HG03175 (cell line): ENCODE data around the gene SELENOO.
A peak's percentile ranks its signal among the peaks of the same experiment; 100 is the strongest.
"Not testable (repeated sequence)": the region's sequence is repeated elsewhere in the genome, so short reads cannot be mapped to it uniquely, and the experiment has no call there.

Experiments used
- ATAC-seq: cut with Tn5 transposase; IDR thresholded peaks from one replicate; pipeline ENCODE4 v1.9.1; 2021; ENCODE audit warnings: mild to moderate bottlenecking, moderate library complexity; ENCODE audit not compliant: unreplicated experiment

SELENOO gene

DNA sequence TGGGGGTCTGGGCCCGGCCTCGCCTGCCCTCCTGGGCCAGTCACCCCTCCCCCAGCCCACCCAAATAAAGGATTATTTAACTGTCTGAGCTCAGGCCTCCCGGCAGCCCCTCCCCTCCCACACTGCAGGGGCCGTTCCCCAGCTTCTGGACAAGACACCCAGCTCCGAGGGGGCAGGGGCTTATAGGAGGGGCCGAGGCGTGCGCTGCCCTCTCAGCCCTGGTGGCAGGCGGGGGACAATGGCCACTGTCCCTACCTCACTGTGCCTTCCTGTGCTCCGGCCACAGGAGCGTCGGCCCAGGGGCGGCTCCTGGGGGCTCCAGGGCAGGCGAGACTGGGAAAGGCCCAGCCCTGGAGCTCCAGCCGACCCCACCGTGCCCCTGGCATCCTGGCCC, 2.2 kb upstream of the SELENOO start:
- ATAC-seq: no peak

DNA sequence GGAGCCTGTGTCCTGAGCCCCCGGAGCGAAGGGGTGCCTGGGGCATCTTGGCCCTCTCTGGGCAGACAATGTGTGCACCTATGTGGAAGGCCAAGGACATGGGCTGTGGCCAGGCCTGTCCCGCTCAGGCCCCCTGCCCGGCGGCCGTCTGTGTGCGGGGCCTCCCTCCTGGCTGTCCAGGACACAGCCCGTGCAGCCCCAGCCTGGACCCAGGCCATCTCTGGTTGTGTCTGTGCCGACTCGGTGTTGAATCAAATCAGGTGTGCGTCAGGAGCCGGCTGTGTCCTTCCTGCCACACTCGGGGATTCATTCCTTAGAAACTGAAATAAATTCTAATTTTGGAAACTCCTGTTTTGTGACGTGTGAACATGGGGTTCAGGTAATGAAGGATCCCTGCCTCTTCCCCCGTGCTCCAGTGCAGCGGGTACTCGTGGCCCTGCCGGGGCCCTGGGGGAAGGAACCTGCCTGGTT, 1.5 kb upstream of the SELENOO start:
- no peak for ATAC-seq

DNA sequence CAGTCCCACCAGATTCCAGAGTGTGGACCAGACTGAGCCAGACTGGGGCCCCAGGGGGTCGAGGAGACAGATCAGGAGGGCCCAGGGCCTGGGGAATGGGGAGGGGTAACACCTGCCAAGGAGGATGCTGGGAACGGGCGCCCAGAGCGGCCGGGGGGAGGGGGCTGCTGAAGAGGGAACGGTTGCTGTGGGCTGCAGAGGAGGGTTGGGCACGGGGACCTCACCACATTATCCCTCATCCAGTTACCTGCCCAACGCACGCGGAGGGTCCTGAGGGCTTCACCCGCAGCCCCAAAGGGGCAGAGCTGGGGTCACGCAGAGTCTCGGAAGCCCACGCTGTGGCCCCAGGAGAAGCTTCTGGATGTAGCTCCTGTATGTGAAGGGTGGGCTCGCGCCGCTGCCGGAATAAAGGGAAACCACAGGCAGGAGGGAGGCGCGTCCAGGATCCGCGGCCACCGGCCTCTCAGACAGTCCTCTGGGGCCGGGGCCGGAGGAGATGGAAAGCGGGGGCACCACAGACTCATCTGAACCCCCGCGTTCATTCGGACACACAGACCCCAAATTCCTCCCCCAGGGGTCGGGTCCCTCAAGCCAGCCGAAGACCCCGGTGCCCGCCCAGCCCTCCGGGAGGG, 866 bp upstream of the SELENOO start:
- no peak for ATAC-seq

DNA sequence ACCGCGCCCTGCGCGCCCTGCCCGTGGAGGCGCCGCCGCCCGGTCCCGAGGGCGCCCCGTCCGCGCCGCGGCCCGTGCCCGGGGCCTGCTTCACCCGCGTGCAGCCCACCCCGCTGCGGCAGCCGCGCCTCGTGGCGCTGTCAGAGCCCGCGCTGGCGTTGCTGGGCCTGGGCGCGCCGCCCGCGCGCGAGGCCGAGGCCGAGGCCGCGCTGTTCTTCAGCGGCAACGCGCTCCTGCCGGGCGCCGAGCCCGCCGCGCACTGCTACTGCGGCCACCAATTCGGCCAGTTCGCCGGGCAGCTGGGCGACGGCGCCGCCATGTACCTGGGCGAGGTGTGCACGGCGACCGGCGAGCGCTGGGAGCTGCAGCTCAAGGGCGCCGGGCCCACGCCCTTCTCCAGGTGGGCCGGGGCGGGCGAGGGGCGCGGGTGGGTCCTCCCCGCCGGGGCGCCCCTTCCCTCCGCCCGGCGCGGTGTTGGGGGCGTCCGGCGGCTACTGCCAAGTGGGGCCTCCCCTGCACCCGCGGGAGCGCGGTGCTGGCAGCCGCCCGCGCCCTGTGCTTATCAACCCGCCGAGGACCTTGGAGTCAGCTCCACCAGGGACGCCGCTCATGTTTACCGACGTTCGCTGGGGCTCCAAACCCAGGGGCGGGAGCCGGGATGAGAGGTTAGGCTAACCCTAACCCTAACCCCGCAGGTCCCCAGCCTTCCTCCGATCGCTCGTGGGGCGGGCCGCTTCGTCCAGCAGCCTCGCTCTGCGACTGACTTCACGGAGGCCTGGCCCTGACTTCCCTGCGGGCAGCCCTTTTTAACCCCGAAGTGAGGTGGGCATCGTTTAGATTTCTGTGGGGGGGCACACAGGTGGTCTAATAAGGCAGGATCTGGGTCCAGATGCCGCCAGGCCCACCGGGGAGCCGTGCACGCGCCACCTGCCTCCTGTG, 649 bp downstream of the SELENOO start:
- ATAC-seq: peak; percentile 16

DNA sequence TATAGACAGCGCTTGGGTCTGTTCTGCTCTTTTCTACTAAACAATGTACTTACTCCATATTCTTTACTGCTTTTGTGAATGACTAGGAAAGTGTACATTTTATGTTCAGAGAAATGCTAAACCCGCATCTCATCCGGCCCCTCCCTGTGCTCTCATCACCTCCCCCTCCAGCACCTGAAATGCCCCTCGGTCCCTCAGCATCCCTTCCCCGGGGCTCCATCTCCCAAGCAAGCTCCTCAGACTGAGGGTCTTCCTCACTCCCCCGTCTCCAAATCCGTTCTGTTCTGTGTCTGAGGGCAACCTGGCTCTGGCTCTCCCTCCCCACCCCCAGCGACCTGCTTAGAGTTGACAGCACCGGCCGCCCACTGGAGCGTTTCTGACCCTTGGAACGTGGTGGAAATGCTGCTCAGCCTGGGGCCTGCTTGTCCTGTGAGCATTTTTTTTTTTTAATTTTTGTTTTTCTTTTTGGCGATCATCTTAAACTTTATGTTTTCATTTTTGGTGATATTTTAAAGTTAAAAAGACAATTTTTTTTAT, 1.4 kb downstream of the SELENOO start:
- no peak for ATAC-seq

DNA sequence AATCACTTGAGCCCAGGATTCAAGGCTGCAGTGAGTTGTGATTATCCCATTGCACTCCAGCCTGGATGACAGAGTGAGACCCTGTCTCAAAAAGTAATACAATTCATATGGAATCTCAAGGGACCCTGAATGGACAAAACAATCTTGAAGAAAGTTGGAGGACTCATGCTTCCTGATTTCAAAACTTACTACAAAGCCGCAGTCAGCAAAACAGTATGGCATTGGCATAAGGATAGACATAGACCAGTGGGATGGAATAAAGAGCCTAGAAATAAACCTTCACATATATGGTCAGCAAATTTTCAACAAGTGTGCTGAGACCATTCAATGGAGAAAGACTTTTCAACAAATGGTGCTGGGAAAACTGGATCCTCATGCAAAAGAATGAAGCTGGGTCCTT, 2.5 kb downstream of the SELENOO start:
- ATAC-seq: no peak

DNA sequence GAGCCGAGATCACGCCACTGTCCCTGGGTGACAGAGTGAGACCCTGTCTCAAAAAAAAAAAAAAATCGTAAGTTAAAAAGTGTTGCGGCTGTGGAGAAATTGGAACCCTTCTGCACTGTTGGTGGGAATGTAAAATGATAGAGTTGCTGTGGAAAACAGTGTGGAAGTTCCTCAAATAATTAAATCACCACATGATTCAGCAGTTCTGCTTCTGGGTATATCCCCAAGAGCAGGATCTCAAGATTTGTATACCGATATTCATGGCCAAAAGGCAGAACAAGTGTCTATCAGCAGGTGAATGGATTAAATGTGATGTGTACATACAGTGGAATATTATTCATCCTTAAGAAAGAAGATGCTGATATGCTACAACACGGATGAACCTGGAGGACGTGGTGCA, 3.8 kb downstream of the SELENOO start:
- no peak for ATAC-seq

DNA sequence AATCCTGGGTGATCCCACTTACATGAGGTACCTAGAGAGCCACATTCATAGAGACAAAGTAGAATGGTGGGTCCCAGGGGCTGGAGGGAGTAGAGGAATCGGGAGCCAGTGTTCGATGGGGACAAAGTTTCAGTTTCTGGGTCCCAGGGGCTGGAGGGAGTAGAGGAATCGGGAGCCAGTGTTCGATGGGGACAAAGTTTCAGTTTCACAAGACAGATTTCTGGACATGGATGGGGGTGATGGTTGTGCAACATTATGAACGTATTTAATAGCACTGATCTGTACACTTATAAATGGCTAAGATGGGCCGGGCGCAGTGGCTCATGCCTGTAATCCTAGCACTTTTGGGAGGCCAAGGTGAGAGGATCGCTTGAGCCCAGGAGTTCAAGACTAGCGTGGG, 4.2 kb downstream of the SELENOO start:
- ATAC-seq: not testable (repeated sequence)

DNA sequence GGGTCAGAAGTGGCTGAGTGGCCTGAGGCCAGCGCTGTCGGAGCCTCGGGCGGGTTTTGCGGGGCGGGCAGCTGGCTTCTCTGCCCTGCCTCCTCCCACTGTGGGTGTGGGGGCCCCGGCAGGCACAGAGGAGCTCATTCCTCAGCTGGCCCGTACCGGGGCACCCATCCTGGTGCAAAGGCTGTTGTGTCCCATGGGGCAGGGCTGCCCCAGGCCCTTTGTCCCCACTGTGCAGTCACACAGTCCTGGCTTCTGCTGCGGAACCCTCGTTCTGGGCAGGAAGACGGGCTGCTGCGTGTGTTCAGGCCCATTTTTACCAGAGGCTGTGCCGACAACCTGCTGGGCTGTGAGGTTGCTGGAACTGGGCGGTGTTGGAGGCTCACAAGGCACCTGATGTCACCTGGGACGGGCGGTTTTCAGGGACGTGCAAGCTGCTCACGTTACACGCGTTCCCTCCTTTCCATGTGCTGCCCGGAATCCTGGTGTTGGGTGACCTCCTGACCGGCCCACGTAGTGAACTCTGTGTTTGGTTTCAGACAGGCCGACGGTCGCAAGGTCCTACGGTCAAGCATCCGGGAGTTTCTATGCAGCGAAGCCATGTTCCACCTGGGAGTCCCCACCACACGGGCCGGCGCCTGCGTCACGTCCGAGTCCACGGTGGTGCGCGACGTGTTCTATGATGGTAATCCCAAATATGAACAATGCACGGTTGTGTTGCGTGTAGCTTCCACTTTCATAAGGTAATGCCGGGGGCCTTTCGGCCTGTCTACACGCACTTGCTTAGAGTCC, 5.2 kb downstream of the SELENOO start:
- no peak for ATAC-seq

DNA sequence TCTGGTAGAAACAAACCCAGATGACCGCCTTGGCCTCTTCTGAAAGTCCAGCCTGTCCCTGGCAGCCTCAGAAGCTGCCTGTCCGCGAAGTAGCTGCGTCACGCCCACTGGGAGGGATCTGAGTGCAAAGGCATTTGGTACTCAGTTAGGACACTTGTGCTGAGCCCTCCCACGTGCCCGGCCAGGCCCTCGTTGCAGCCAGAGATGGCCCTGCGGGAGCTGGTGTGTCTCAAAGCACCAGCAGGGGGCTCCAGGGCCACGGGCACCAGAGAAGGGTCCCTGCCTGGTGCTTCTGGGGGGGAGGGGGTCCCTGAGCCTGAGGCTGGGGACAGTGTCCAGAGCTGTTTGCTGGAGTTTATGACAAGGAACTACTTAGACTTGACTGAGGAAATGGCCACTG, 5.8 kb downstream of the SELENOO start:
- no peak for ATAC-seq

DNA sequence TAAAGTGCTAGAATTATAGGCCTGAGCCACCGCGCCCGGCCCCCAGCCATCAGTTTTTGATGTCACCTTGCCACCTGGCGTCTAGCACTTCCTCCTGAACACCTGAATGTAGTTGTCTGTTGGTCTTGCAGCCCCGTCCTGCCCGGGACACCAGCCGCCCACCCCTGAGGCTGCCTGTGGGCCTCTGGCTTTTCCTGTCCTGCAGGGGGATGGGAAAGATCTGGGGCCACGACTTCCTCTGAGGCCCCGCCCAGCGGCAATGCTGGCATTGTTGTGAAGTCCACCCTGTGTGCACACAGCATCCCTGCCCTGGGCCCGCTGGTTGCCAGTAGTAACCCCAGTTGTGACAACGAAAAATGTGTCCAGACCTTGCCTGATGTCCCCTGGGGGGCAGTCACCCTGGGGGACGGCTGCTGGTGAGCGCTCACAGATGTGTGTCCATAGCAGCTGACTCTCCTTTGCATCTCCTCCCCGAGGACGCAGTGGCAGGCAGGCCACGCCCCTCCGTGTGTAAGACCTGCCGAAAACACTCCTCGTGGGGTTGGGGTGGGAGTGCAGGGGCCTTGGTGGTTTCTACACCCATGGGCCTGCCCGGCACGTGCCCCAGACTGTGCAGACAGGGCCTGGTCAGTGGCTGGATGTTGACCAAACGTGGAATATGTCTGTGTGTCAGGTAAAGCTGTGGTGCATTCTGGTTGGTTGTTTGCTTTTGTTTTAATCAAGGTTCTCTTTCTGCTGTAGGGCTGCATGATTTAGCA, 6.8 kb downstream of the SELENOO start:
- no peak for ATAC-seq

DNA sequence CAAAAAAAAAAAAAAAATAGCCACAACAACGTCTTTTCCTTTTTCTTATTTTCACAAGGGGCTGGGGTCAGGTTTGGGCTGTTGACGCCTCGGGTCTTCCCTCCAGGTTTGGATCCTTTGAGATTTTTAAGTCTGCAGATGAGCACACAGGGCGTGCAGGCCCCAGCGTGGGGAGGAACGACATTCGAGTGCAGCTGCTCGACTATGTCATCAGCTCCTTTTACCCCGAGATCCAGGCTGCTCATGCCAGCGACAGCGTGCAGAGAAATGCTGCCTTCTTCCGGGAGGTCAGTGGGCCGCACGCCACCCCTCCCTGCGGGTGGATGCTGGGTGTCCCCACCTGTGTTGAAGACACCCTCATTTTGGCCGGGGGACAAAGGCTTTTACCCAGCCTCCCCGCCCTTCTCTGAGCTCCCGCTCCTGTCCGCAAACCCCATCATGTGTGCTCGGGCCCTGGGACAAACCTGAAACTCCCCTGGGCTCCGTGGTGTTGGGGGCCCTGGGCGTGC, 7.7 kb downstream of the SELENOO start:
- no peak for ATAC-seq

DNA sequence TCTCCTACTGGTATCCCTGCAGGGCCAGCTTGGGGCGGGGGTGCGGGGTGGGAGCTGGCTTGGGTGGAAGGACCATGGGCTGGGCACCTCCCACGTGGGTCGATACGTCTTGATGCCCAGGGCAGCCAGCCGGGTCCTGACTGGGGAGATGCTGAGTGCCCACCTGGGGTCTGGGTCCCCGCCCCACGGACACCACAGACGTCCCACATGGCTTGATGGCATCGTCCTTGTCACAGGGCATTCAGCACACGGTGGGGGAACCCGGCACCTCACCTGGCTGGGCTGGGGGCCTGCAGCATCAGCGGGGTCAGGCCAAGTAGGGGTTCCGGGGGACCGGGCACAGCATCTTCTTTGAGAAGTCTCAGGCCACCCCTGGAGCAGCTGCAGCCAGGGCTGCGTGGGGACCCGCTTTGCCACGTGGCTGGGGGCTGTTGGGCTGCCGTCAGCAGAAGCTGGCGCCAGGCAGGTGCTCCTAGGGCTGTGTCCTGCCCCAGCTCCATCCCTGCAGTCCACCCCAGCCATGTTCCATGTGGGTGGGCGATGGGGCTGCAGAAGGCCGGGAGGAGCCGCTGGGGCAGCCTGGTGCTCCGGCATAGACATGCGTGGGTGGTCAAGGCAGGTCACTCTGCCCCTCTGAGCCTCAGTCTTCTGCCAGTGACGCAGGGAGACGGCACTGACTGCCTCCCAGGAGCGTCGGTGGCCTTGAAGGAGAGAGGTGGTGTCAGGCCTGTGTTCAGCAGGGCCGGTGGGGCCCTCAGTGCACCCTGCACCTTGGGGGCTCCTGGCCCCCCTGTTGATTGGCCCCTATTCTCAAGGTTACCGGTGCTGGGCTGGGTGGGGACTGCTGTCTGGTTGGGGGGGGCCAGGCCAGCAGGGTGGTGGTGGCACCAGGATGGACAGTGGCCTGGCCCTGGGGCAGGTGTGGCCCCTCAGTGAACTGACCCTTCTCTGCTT, 8.4 kb downstream of the SELENOO start:
- no peak for ATAC-seq

DNA sequence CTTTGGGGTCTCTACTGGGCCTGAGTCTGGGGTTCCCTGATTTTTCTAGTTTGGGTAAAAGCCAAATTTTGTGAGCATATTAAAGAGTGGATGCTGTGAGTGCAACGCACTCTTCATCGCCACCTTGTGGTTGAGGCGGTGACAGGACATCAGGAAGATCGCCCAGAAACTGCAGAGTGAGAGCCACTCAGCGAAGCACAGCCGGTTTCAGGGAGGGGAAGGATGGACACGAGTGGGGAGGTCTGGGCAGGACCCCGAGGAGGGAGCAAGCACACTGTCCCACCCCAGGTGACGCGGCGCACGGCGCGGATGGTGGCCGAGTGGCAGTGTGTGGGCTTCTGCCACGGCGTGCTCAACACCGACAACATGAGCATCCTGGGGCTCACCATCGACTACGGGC, 9.1 kb downstream of the SELENOO start:
- no peak for ATAC-seq

DNA sequence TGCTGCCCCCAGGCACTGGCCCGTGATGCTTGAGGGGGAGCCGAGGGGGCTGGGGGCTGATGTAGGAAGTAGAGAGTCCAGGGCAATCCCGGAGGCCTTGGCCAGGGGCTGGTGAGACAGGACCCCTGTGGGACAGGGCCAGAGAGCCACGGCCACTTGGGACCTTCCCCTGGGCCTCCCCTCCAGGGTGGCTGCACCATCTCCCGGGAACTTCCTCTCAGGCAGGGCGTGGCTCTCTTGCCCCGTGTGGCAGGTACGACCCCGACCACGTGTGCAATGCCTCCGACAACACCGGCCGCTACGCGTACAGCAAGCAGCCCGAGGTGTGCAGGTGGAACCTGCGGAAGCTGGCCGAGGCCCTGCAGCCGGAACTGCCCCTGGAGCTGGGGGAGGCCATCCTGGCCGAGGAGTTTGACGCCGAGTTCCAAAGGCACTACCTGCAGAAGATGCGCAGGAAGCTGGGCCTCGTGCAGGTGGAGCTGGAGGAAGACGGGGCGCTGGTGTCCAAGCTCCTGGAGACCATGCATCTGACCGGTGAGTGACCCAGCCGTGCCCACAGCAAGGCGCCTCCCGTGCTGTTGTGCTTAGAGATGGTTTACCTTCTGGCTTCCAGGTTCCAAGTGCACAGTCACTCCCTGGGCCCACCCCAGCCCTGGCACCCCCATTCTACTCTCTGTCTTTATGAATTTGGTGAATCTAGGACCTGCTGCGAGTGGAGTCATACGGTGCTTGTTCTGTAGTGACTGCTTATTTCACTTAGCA, 9.7 kb downstream of the SELENOO start:
- ATAC-seq: no peak

DNA sequence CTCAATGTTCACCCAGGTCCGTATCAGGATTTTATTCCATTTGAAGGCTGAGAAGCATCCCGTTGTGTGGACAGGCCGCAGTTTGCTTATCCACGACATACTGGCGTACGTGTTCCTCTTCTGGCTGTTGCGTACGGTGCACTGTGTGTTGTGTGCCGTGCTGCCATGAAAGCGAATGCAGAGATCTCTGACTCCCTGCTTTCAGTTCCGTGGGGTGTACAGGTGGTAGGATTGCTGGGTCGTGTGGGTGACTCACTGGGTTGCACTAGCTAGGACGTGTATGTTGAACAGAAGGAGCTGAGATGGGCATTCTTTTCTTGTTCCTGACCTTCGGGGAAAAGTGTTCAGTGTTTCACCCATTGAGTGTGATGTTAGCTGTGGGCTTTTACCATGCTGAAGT, 10.3 kb downstream of the SELENOO start:
- no peak for ATAC-seq

DNA sequence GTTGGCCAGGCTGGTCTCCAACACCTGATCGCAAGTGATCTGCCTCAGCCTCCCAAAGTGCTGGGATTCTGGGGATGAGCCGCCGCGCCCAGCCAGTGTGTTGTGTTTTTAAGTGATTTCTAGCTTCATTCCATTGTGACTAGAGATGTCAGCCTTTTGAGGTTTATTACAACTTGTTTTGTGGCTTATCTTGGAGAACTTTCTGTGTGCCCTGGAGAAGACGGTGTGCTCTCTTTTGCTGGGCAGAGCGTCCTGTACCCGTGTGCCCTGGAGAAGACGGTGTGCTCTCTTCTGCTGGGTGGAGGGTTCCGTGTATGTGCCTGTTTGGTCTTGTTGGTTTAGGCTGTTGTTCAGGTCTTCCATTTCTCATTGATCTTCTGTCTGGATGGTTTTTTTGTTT, 12.5 kb downstream of the SELENOO start:
- ATAC-seq: no peak

DNA sequence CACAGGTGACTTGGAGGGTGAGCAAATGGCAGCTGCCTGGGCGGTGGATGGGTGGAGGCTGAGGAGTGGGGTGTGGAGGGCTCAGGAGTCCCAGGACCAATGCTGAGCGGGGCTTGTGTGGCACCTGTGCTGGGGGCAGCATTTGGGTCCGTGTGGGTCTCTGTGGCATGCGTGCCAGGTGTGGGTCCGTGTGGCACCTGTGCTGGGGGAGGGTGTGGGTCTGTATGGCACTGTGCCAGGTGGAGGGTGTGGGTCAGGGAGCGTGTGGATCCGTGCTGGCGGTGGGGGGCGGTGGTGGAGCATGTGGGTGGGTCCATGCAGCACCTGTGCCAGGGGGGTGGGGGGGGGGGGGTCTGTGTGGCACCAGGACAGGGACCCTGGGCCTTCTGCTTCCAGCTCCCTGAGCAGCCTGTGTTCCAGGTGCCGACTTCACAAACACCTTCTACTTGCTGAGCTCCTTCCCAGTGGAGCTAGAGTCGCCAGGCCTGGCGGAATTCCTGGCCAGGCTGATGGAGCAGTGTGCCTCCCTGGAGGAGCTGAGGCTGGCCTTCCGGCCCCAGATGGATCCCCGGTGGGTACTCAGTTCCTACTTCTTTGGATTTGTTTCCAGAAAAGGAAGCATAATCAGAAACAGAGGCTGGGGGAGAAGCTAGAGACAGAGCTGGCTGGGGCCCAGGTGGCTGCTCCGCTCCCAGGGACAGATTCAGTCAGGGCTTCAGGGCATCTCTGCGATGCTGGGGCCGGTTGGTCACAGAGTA, 14.7 kb downstream of the SELENOO start:
- ATAC-seq: no peak
